GM18861 (cell line): ENCODE results near the gene OR52N5.

ENCODE experiments used
- ATAC-seq: cut with Tn5 transposase; IDR thresholded peaks from one replicate; pipeline ENCODE4 v1.9.1; 2021; ENCODE audit not compliant: unreplicated experiment

OR52N5 gene

DNA sequence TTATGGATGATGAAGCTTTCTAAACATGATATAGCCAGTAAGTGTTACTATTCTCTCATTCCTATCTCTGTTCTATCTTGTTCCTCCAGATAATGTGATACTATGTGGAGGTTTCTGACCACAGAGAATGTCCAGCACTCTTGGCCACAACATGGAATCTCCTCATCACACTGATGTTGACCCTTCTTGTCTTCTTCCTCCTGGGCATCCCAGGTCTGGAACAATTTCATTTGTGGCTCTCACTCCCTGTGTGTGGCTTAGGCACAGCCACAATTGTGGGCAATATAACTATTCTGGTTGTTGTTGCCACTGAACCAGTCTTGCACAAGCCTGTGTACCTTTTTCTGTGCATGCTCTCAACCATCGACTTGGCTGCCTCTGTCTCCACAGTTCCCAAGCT is 56.8 kb downstream of the OR52N5 start:
- ATAC-seq: no peak
